Activated CD4-positive, alpha-beta T cell treated with anti-CD3 and anti-CD28 coated beads, Interleukin-10, Interleukin-2, amounts not matched to agents 100 ng/mL and 50 ng/mL, durations not matched to agents 16 hours and 8 hours (primary cell): ENCODE results near the gene RIC8B.
A peak's percentile ranks its signal among the peaks of the same experiment; 100 is the strongest.

Experiments used
- DNase-seq: peaks from one replicate; pipeline ENCODE4 v3.0.0-alpha.2; 2020

The RIC8B gene

DNA sequence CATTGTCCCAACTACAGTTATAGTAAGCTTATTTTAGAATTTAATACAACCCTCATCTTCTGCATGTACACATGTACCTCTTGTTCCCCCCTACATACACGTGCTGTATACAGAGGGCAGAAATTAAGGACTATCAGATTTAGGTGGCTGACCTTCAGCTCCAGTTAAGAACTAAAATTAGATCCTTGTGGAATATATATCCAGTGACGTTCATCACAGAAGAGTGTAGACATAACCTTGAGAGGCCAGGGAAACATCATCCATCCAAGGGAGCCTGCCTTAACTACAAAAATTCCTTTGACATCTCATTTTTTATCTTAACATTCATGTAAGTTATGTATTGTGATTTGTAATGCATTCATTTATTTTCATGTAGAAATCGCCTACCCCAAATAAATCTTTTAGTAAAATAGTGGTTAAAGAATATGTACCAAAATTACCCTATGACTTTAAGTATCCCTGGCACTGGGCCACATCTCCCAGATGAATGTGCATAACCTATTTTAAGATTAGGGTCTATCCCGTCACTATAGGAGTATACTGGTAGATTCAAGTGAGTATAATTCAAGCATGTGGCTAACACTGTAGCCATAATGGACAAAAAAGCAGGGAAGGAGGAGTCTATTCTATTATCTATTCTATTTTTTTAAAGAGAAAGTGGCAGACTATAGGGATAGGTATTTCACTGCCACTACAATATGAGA is 27.5 kb downstream of the RIC8B start:
- no peak for DNase-seq

DNA sequence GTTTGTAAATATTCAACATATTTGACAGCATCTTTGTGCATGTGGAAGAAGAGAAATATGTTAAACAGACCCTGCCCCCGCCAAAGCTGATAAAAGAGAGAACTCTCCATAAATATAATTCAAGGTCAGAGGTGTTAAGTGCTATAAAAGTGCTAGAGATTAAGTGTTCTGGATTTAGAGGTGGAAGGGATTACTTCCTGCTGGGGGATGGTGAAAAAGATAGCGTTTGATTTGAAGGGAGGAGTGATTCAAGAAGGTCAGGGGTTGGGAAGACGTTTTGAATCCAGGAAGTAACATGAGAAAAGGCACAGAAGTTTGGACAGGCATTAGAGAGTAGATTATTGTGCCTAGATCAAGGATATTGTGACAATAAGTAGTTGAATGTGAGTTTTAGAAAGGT is 30.2 kb downstream of the RIC8B start:
- DNase-seq = no peak

DNA sequence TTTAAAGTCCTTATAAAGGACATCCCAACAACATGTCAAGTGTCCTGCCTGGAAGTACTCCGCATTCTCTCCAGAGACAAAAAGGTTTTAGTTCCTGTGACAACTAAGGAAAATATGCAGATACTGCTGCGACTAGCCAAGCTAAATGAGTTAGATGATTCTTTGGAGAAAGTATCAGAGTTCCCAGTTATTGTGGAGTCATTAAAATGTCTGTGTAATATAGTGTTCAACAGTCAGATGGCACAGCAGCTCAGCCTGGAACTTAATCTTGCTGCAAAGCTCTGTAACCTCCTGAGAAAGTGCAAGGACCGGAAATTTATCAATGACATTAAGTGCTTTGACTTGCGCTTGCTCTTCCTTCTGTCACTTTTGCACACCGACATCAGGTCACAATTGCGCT is 40.2 kb downstream of the RIC8B start:
- DNase-seq = no peak

DNA sequence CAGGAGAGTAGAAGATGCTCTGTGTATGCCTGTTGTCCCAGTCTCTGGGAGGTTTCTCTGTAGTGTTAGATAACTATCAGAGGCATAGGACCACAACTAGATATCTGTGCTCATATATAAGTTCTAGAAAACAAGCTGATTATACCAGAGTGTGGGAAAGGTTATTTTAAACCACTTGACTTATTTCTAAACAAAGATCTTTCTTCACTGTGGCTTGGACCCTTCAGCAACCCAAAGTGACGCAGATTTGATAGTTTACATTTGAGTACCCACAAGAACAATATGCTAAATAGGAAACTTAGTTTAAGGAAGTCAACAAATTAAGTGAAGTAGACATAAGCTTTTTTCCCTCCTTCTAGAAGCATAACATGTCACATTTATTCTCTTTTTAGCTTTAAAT is 41.3 kb downstream of the RIC8B start:
- no peak for DNase-seq

DNA sequence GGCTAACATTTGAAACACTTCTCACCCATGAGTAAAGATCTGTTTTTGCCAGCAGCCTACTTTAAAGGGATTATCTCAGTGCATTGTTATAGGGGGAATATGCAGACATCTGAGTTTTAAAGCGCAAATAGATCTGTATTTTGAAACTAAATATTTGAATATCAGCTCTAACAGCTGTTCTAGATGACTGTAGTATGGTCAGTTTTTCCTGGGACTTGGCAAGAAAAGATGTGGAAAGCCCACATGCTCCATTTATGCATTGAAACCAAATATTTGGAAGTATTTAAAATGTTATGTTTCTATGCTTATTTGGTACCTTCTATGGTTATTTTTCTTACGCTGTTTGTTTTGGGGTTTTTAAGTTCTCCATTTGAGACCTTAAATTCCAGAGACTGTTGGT is 41.7 kb downstream of the RIC8B start:
- DNase-seq = no peak

DNA sequence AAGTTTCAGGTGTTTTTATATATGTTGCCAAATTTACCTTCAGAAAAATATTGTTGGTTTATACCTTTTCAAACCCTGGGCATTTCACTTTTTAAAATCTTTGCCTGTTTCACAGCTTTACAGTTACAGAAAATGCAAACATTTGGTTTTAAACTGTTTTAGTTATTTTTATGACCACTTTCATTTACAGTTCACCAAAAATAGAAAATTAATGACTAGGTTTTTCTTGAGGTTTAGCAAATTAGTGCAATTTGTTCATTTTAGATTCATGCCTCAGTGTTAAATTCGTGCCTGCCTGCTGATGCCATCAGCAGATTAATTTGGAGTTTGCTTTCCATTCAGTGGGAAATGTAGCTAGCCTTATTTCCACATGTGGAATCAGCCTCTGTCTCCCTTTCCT is 45.5 kb downstream of the RIC8B start:
- no peak for DNase-seq

DNA sequence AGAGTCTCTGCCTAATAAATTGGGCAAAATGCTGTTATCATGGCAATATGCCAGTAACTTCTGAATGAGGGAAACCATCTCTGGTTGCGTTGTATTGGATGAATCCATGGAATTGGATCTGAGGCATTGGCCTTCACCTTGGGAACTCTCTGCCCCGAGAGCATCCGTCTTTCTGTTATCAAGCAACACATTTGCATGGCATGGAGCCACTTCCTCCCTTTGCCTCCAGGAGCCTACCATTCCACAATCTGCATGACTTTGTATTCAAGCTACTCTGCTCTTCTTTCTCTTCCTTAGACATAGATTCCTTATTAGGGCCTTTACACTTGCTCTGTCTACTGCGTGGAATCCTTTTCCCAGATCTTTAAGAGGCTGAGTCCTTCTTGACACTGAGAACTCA is 57.2 kb downstream of the RIC8B start:
- no peak for DNase-seq

DNA sequence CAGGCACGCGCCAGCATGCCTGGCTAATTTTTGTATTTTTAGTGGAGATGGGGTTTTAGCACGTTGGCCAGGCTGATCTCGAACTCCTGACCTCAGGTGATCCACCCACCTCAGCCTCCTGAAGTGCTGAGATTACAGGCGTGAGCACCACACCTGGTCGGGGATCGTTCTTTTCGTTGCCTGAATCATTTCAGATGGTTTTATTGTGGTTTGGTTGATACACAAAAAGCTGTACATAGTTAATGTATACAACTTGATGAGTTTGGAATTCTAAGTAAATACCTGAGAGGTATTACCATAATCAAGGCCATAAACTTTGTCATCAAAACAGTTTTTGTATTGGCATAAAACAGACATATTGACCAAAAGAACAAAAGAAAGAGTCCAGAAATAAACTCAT is 63.3 kb downstream of the RIC8B start:
- no peak for DNase-seq

DNA sequence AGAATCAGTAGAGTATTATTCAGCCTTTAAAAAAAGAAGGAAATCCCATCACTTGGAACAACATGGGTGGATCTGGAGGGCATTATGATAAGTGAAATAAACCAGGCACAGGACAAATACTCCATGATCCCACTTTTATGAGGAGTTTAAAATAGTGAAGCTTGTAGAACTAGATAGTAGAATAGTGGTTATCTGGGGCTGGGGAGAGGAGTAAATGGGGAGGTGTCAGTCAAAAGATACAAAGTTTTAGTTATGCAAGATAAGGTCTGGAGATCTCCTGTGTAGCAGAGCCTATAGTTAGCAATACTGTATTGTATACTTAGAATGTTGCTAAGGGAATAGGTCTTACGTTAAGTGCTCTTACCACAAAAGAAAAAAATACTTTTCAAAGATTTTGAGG is 64.9 kb downstream of the RIC8B start:
- no peak for DNase-seq

DNA sequence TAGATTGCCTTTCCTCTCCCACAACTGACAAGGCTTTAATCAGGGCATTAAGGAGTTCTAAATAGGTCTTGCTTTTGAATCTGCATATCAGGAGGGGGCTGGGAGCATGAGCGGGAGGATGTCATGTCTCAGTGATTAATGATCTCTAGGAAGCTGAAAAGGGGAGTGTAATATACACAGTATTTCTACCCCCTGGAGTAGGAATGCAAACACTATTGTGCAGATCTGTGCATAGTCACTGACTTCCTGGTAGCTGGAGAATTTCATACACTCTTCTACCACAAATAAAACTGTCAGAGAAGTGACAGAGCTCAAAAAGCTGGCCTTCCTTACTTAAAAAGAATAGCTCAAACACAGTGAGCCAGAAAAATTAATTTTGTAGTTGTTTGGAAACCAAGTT is 65.8 kb downstream of the RIC8B start:
- DNase-seq = no peak

DNA sequence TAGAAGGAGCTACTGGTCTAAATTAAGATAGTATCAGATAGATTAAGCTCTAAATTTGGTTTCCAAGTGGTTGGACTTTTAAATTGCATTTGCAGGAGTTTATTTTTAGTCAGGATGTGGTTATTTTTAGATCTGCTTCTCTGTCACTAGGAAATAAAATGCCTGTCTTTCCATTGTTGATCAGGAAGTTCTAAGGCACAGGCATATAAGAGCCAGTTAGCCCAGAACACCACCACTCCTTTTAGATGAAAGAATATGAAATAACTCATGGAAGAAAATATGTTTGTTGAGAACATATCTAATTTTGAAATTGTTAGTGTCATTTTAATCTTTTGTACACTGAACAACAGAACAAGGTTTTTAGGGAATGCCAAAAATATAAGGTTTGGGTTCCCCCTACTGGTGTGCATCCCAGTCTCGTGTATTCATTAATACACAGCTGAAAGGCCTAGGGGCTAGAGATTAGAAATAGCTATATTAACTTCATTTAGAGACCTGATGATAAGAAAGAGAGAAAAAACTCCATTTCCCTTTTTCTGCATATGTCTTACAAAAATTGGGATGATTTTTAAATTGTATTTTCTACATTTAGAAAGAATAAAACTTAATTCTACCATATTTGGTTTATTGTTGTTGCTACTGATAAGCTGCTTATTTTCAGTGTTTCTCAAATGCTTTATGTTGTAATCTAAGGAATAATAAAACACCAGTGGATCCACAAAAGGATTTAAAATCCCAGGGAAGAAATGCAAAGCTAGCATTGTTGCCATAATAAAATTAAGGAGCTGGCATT is 67.2 kb downstream of the RIC8B start:
- peak; percentile 24 for DNase-seq

DNA sequence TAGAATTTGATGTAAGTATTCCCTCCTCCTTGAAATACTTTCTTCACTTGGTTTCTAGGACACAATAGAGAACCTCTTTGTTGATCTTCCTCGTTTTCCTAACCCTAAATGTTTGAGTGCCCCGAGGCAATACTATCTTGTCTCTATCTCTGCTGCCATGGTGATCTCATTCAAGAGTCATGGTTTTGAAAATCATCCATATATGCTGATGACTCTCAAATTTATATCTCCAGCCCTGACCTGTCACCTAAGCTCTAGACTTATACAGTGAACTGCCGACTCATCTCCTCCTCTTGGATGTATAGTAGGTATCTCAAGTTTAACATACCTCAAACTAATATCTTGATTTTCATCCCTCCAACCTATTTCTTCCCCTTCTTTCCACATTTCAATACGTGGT is 71.4 kb downstream of the RIC8B start:
- no peak for DNase-seq

DNA sequence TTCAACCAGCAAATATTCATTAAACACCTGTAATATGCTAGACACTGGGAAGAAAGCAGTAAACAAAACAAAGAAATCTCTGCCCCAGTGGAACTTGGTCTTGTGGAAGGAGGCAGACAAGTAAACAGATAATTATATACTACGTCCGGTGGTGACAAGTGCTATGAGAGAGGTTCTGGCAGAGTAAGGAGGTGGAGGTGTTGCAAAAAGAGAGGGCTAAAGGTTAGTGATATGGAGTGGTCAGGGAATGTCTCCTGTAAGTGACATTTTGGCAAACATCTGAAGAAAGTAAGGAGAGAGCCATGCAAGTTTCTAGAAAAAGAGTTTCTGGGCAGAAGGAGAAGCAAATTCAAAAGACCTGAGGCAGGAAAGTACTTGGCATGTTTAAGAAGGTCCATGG is 73.4 kb downstream of the RIC8B start:
- DNase-seq = no peak

DNA sequence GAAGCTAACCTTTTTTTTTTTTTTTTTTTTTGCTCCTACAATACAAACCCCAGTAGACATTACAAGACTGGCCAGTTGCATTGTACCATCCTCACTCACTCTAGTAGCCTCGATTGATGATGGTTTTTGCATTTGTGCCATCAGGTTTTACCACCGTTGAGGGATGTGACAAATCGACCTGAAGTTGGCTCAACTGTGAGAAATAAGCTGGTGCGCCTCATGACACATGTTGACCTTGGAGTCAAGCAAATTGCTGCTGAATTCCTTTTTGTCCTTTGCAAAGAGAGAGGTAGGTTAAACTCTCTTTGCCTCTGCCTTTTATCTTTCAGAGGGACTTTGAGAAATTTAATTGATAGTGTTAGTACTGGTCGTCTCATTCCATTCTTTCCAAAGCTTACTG is 76.8 kb downstream of the RIC8B start:
- no peak for DNase-seq

DNA sequence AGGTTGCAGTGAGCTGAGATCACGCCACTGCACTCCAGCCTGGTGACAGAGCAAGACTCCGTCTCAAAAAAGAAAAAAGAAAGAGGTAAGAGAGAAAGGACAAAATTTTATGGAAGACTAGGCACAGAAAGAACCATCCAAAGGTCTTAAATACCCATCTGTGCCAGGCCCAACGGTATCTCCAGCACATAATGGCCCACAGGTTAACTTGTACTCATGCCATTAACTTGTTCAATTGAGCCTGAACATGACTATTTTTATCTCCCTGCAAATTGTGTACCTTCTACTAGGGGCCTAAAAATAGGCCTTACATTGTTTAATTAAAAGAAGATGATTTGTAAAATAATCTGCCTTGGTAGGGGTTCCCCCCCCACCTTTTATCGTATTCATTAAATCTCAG is 80.2 kb downstream of the RIC8B start:
- DNase-seq = no peak

DNA sequence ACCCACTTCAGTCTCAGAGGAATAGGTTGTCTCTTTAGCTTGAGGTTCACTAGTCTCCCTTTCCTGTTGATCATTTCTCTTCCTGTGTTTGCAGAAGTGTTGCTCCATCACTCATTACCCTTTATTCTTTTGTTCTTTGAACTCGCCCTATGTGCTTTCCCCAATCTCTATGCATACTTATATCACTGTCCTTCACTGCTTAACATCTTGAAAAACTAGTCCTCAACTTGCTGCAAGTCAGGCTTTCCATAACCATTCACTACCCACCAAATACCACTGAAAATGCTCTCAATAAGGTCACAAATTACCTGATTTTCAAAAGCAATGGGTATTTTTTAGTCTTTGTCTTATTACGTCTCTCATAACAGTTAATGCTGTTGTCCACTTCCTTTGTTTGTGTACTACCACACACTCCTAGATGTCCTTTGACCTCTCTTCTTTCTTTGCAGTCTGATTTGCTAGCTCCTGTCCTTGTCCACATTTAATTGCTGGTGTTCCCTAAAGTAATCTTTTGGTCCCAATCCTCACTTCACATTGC is 80.8 kb downstream of the RIC8B start:
- DNase-seq = no peak

DNA sequence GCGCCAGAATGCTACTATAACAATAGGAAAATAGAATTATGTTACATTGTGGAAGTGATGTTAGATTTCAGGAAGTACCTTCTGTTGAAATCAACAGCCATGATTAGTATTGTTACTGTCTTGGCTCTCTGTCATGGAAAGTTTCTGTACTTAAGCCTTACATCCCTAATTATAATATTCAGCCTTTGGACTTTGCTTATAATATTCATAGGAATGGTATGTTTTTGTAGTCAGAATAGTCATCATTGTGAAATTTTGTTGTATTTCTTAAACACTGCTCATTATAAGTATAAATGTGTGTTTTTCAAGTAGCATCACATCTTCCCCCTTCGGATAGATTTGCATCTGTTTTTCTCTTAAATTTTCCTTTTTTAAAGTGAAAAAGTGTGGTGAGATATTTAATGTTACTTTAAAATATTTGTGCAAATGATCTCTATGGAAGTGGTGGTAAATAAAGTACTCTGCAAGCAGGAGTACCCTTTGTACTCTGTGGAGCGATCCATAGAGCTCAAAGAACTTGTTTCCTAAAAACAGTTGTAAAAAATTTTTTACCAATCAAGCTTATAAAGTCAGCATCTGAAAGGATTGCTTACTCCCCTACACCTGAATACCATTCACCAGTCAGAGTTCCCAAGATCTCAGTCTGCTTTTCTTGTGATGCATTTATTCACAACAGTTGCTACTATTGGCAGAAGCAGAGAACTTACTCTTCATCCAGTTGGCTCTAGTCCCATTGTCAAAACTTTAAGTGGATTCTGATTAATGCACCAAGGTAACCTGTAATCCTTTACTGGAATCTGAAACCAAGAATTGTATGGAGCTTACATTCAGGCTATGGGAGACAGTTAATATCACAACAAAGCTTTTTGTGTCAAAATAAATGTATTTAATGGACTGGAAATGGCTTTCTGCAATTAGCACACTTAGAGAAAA is 87.8 kb downstream of the RIC8B start:
- no peak for DNase-seq

DNA sequence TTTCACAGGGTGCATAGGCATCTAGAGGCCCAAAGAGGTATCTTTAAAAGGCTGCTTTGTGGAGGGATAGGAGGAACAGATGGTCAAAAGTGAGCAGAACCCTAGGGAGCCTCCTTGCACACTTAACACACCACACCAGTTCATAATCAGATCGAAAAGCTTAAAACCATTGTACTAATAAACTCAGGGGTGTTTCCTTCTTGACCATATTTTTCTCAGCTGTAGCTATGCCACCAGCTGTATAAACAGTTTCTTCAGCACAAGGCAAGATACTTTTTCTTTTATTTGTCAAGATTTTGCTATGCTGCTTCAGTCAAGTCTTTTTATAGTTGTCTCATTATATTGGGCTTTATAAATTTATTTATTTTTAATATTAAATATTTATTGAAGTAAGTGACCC is 88.7 kb downstream of the RIC8B start:
- DNase-seq = no peak

DNA sequence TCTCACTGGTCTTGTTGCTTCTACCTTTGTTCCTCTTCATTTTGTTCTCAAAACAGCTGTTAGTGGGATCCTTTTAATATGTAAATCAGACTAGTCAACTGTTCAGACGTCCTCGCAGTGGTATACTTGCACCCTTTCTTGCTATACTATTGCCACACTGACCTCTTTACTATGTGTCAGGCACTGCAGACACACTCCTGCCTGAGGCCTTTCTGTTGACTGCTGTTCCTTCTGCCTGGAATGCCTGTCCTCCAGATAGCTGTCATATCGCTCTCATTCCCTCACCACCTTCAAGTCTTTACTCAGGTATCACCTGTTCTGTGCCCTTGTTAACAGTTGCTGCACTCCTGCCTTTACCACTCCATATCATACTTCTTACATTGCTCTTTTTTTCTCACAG is 91.2 kb downstream of the RIC8B start:
- no peak for DNase-seq

DNA sequence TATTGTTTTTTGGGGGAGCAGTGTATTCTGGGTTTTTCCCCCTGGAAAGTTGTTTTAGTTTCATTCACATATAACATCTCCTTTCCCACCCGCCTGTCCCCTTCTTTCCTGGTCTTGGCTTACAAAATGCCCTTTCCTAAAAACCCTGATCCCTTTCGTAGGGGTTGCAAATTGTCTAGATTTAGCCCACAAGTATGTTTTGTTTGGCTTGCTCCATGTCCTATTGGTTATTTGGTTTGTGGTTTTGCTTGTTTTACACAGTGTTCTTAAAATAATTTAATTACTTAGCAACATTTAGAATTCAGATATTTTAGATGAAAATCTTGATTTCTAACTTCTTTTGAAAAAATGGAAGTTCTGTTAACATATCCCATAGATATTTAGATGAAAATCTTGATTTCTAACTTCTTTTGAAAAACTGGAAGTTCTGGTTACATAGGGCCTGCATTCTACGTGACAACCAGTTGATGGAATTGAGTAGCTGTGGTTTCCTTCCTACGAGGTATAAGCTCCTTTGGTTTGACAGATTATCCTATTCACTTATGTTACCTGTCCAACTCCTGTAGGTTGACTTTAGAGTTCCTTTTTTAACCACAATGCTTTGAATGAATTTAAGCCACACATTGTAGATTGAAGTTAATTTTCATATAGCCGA is 92.1 kb downstream of the RIC8B start:
- DNase-seq = no peak

DNA sequence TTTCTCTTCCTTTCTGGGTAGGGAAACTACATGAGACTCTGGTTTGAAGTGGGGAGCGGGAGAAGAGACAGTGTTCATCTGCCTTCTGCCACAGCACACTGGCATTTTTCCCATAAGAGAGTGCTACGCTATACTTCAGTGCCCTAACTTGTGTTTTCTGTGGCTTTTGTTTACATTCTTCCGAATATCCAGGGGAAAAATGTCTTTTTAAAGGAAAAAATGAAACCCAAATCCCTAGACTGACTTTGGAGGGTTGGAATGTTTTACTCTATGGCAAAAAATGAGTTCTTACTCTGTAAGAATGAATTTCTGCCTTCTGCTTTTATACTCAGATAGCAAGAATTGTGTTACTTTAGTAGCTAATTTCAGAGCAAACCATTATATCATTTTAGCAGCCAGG is 93.2 kb downstream of the RIC8B start:
- no peak for DNase-seq

DNA sequence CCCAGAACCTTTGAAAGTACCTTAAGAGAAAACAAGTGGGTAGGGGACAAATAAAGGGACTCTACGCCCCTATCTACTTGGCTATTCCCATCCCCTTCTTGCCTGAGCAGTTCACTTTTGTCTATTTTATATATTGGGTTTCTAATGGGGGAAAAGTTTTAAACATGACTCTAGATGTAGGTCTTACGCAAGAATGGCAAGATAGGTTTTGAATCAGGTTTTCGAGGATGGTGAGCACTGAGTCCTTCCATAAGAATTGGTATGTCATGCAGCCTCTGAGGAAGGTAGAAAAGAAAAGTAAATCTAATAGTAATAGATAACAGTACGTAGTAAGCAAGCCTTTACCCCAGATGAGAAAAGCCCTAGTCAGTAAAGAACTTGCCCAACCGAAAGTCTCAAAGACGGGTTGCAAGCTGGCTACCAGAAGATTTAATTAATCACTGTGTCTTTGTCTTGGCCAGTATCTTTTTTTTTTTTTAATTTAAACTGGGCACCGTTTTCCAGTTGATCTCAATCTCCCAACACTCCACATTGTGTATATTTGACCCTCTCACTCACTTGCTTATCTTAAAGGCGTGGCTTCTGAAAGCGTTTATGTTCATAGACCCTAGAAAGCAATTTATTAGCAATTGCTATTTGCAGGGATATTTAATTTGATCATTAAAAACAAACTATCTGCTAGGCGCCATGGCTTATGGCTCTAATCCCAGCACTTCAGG is 94.7 kb downstream of the RIC8B start:
- no peak for DNase-seq
